HG02759 (cell line): ENCODE measurements around the gene AARSD1.
"Not testable (repeated sequence)": the region's sequence is repeated elsewhere in the genome, so short reads cannot be mapped to it uniquely, and the experiment has no call there.

Experiments used
- ATAC-seq: cut with Tn5 transposase; IDR thresholded peaks from one replicate; pipeline ENCODE4 v1.9.1; 2021; ENCODE audit warnings: mild to moderate bottlenecking, moderate library complexity; ENCODE audit not compliant: unreplicated experiment

AARSD1 gene

GRCh38 chr17:42980766-42981397 is 16.6 kb upstream of the AARSD1 start:
- ATAC-seq = peak; percentile 59

GRCh38 chr17:42980274-42980765 is 16.1 kb upstream of the AARSD1 start, which contains the start of gene RUNDC1:
TSS of gene RUNDC1 (plus strand) at chr17:42980565. CDS start at chr17:42980577, 12 bp downstream.
- ATAC-seq = peak; percentile 81

- peak; percentile 34 for ATAC-seq
Observed at GRCh38 chr17:42979511-42980273, 15.4 kb upstream of the AARSD1 start, which contains the start of gene PTGES3L. TSS of gene PTGES3L (minus strand) at chr17:42980080. CDS start at chr17:42980053, 27 bp downstream.

GRCh38 chr17:42975701-42976100 is 11.4 kb upstream of the AARSD1 start:
- ATAC-seq = not testable (repeated sequence)

- no peak for ATAC-seq
Observed at GRCh38 chr17:42975265-42975664, 11.0 kb upstream of the AARSD1 start.

- not testable (repeated sequence) for ATAC-seq
Observed at GRCh38 chr17:42973323-42973722, 9.1 kb upstream of the AARSD1 start.

GRCh38 chr17:42971589-42971988 is 7.3 kb upstream of the AARSD1 start:
- no peak for ATAC-seq

- ATAC-seq = no peak
Observed at GRCh38 chr17:42969001-42969581, 4.8 kb upstream of the AARSD1 start.

- ATAC-seq = no peak
Observed at GRCh38 chr17:42967925-42968324, 3.7 kb upstream of the AARSD1 start.

- ATAC-seq = no peak
Observed at GRCh38 chr17:42953669-42954068, 10.6 kb downstream of the AARSD1 start.

- ATAC-seq = no peak
Observed at GRCh38 chr17:42950044-42950783, 14.0 kb downstream of the AARSD1 start.

GRCh38 chr17:42946812-42947211 is 17.4 kb downstream of the AARSD1 start:
- no peak for ATAC-seq

GRCh38 chr17:42944211-42944610 is 20.0 kb downstream of the AARSD1 start:
- no peak for ATAC-seq

- no peak for ATAC-seq
Observed at GRCh38 chr17:42937712-42938596, 26.3 kb downstream of the AARSD1 start.

GRCh38 chr17:42929497-42929844 is 34.8 kb downstream of the AARSD1 start:
- no peak for ATAC-seq

GRCh38 chr17:42928714-42929496 is 35.3 kb downstream of the AARSD1 start:
- no peak for ATAC-seq

GRCh38 chr17:42924891-42925290 is 39.4 kb downstream of the AARSD1 start:
- ATAC-seq = no peak

- ATAC-seq = not testable (repeated sequence)
Observed at GRCh38 chr17:42923472-42923871, 40.8 kb downstream of the AARSD1 start.

- no peak for ATAC-seq
Observed at GRCh38 chr17:42922294-42922693, 42.0 kb downstream of the AARSD1 start.
